ENCODE data around the gene VEZF1.
A peak's percentile ranks its signal among the peaks of the same experiment; 100 is the strongest.

VEZF1 gene

DNA sequence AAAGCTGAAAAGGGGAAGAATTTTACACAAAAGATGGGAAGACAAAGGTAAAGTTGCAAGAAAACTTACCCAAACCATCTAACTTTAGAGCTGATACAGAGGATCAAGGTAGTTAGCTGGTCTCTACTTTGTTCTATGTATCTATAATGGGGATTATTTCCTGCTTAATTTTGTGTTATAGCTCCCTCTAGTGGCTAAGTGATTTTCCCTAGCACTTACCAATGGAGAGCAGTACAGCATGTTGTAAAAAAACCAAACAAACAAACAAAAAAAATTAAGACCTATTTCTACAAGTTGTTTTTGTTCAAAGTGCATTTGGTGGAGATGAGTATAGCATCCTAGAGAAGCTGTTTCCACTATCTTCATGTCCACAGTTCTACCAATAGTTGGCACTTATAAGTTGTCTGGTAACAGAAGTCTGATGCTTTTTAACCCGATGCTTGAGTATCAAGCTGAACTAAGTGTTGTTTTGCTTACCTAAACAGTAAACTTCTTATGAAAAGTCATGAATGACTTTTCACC, 11.5 kb upstream of the VEZF1 start:
- FAIRE-seq (no peak), DNase-seq (ENCODE audit: insufficient read length, low spot score) (peak; percentile 56)

DNA sequence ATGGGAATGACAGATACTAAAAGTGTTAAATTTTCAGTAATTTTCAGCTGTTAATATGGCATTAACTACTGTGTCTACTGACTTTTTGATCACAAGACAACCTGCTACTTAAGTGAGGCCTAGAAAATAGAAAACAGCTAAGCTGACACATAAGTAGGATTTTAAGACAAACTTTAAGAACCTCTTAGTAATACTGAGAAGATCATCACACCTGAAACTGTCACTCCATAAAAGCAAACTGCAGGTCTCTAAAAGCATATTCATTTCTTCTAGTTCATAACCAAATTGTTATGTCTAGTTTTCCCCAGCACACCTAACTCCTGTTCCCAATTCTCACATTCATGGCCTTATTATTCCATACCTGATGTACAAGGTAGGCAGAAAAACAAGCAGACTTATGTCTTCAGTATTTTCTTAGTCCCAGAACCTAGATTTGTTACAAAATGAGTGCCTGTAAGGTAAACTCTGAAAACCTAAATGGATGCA, 11.0 kb upstream of the VEZF1 start:
- FAIRE-seq (no peak), DNase-seq (ENCODE audit: insufficient read length, low spot score) (no peak)

DNA sequence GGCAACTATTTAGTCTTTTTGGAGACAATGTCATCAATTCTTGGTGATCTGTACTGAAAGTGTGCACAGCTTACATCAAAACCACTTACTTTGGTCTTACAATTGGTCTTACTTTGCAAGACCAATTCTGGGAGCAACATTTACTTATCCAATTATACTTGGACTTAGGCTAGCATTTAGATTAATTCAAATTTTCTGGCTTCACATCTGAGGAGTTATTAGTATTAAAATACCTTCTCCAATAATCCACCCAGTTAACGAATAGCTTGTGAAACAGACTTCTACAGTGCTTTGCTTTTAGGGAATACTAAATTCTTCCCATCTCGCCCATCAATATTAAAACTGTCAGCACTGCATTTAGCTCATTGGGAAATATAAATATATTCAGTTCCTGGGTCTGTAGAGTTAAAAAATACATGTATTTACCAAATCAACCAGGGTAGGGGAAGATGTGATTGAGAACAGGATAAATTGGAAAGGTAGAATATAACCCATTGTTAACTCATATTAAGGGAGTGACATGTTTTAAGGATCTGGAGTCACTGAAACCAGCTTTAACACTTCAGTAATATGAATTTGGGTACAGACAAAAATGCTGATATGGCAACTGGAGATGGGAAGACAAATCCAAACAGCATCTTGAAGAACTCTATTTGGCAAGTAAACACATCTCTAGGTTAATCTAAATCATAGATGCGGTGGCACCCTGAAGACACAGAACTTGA, 9.2 kb upstream of the VEZF1 start:
- DNase-seq (ENCODE audit: insufficient read length, low spot score) (no peak), FAIRE-seq (no peak)

DNA sequence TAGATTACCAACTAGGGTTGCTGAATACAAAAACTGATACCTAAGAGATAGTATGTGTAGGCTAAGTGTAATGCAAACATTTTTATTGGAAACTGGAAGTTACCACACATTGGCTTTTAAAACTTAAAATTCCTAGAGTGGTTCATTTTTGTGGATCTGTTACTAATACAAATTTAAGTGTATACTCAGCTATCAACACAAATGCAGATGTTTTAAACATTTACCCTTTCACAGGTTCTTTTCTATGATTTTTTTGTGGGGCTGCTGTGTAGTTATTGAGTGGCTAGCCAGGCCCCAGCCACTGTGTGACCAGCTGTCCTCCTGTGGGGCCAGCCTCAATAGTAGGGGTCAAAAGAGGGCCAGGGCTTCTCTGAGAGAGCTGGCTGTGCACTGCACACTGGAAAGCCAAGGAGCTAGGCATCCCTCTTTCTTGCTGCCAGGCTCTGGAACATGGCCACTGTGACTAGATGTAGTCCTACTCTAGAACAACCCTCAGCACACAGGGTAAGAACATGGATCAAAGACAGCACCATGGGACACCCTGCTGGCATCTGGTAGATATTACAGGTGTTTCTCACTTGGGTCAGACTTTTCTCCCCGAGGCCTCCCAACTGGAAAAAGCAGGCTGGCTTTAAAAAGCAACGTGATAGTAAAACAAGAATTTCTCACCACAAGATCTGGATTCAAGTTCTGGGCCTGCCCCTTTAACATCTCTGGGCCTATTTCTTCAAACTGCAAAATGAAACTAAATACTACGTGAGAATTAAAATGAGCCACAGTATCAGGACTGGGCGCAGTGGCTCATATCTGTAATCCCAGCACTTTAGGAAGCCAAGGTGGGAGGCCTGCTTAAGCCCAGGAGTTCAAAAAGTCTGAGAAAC, 7.3 kb upstream of the VEZF1 start:
- FAIRE-seq, result peak; percentile 69
- peak; percentile 88 for DNase-seq (ENCODE audit: insufficient read length, low spot score)

DNA sequence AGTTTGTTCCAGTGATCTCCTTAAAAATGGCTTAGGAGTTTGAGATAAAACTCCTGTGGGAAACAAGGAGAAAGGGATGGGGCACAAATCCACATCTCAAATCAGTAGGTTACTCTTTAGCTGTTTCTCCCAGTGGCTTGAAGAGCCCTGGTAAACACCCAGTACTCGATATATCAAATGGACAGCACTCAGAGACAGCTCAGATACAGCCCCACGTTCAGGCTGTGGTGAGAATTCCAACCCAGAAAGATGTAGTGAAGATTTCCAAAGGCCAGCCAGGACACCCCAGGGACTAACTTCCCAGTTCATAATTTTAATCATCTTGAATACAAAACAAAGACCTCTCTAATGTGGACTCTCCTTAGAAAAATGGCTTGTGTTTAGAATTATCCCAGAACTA, 6.4 kb upstream of the VEZF1 start:
- no peak for DNase-seq (ENCODE audit: insufficient read length, low spot score)
- no peak for FAIRE-seq

DNA sequence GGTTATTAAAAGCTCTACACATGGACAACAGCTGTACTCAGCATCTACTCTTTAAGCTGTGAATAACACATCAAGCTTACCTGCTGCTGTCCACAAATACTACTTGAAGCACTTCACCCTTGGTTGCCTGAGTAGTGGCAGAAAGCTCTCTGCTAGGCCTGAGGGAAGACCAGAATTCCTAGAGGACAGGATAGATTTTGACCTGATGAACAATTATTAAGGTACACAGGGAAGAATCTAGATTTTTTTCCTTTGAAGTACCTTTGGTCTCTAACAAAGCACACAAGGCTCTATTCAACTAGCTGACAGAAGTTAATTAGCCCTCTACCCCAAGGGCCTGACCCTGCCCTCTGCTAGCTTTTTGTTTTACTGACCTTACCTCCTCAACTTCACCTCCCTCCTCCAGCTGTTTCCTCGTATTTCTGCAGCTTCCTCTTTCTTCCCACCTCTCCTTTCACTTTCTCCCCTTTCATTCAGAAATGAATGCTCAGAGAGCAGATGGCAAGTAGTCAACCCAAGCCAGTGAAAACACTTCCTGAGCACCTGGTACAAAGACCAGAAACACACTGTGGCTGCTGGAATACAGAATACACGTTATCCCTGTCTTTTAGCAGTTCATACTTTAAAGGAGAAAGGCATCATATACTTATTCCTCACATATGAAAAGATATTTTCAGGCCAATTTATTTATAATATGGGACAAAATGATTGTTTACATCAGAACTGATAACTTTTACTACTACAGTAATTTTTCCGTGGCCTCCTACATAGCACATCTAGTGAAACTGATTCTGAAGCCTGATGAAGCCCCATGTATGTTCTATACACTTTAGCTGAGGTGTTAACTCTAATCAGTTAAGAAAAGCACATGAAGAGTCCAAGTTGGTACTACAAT, 5.7 kb upstream of the VEZF1 start:
- no peak for FAIRE-seq
- DNase-seq (ENCODE audit: insufficient read length, low spot score), result no peak

DNA sequence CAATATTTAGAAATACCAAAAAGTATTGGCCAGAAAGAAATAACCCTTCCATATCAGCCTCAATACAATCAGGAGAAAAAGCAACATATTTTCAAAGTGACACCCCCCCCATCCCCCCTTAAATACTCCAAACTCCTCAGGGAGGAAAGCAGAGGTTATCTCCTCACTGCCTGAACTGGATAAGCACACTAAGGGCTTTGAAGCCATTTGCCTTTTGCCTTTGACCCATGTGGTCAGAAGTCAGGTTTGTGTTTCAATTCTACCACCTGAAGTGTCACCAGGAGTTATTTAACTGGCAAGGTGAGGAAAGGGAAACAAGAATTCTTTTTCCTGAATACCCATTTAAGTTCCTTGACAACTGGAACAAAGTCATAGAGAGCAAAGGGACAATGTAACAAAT, 3.5 kb upstream of the VEZF1 start:
- DNase-seq (ENCODE audit: insufficient read length, low spot score) (no peak), FAIRE-seq (no peak)

DNA sequence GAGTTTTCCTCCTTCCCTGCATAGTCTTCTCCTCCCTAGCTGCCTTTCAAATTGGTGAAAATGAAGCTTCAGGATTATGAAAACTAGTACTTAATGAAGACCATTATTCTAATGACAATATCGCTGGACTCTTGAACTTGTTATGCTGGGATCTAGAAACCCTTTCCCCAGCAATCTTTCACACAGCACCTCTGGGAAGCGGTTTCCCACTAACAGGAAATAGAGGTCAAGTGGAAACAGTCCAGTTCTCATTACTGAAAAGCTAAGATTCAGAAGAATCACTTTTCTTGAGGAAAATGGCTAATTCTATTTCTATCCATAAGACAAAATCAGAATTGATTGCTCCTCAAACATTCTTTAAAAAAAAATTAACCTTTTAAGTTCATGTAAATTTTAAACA, 2.0 kb upstream of the VEZF1 start:
- DNase-seq (ENCODE audit: insufficient read length, low spot score), result no peak
- no peak for FAIRE-seq

DNA sequence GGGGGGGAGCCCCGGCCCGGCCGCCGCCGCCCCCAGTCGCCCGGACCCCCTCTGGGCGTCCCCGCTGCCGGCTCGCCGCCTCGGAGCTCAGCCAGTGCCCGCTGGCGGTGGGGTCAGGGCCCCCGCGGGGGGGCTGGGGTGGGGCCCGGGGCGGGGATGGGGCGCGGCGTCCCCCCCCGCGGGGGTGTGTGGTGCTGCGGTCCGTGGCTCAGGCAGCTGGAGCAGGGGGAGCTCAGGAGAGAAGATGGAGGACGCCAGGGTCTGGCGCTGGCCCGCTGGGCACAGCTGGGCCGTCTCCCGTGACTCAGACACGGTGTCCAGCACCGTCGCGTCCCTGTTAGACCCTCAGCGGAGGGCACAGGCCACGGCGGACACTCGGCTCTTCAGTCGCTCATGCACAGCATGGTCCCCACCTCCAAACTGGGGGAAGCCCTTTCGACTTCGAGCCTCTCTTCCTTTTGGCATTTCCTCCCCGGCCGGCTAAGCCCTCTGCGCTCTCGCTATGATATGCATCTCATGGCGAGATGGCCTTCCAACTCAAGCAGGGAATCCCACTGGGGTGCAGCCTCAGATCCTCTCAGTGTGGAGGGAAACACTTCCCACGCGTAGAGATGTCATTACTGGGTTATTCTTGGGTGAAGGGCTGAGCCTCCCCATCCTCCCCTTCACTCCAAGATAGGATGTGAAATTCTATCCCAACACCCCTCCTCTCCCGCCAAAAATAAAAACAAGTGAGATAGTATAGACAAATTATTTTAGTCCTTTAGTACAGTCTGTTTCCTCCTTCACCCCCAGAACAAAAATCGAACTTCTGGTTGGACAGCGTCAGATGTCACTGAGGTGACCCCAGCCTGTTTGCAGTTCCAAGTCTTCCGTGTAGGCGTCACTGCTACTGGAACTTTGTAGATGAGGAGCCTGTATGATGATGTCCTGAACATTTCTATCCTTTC, 522 bp upstream of the VEZF1 start:
- peak; percentile 95 for DNase-seq (ENCODE audit: insufficient read length, low spot score)
- FAIRE-seq, result peak; percentile 95

DNA sequence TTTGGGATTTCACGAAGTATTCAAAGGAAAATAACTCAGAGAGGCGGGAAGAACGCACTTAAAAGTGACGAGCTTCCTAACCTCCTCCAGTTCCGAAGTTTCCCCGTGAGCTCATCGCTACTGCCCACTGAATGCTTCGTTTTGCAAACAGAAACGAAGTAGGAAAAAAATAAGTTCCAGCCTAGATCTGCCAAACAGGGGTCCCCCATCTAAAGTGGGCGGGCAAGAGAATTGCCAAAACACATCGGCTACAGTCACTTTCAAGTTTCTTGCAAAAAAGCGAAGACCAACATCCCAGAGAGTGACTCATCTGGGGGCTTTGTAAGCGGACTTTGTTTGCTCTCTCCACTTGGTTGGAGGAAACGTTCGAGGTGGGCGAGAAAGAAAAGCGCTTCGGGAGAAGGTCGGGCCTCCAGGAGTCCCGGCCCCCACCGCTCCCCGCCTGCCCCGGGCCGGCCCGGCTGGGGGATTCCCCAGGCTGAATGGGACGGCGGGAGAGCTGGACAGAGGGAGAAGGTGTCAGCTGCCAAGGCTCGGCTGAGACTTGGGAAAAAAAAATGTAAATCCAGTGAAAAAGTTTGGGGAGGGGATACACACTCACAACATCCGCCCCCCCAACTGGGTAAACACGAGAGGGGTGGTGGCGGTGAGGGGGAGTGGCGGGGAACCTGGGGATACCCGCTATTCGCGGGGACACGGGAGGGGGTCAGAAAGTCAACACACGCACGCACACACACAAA, 1.0 kb downstream of the VEZF1 start:
- FAIRE-seq, result peak; percentile 83

DNA sequence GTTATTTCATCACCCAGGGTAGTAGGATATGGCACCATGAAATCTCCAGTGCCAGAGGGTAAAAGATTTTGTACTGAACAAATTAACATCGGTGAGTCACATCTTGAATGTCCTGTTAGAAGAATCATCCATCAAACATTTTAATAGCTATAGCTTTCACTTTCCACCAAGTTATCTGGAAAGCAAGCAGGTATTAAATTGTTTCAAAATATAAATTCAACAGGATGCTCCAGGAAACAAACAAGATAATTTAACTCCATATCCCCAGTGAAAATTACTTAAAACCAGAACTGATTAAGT, 2.4 kb downstream of the VEZF1 start:
- FAIRE-seq, result peak; percentile 55
- DNase-seq (ENCODE audit: insufficient read length, low spot score), result peak; percentile 86

More for the DNA sequence above, 1.0 kb downstream of the VEZF1 start:
- peak; percentile 43 for DNase-seq (ENCODE audit: insufficient read length, low spot score)

DNA sequence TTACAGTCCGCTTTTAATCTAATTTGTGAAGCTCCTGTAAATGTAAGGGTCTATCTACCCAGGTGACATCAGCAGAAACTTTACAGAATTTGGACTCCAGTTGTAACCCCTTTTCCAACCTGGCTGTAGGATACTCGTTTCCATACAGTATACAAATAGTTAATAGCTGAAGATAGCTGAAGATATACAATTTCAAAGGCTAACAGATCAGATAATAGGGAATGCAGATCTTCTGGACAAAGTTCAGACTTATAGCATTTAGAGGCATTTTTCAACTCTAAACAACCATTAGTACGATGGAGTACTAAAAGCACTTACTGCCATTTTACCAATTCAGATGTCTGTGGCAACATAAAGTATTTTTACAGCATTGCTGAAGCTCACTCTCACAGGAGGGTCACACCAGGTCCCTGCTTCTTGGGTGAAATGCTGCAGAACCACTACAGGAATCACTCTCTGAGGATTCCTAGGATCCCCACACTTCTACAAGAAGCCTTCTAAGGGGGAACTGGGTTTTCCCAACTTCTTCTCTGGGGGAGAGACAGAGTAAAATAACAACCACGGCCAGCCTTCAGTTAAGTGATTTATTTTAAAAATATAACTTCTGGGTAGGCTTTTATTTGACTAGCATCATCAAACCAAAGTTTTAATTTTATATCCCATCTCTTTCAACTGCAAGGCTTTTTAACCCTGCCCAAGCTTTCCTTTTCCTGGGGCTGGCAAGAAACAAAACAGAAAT, 2.9 kb downstream of the VEZF1 start:
- FAIRE-seq (no peak), DNase-seq (ENCODE audit: insufficient read length, low spot score) (no peak)

DNA sequence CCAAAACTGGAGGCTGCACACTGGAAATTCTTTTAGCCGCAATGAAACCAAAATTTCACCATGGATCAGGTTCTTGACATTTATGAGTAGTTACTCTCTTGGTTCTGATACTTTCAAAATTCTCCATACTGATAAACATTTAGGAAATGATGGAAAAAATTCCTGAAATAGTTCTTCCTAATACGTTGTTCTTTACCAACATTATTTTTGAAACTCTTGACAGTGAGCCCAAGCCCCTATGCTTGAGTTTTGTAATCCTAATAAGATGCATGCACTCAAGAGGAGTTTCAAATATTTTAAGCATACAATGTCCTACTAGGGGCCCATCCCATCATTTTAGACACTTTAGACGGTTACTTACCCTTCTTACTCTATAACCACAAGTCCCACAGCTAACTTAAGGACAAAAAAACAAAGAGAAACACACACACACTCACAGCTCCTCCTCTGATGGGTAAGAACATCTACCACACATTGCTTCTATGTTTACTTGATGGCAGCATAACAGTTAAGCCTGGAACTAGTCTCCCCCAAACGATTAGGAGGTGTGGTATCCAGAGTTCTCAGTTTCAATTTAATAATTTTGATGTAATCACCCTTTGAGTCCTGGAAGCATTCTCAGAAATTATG, 3.7 kb downstream of the VEZF1 start:
- no peak for FAIRE-seq
- DNase-seq (ENCODE audit: insufficient read length, low spot score), result no peak

DNA sequence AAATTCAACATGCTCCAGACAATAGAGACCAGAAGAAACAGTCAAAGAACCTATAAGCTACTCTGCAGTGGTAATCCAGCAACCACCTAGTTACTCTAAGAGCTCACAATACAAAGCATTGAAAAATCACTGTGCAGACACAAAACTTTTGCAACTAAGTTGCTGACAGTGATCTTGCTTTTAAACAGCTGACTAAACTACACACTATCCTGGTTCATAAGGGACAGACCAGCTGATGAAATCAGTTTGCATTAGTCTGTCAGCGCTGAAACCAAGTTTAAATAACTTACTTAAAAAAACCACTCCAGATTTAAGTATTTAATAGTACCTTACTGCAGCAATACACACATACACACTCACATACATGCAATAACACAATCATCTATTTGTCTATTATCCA, 4.6 kb downstream of the VEZF1 start:
- FAIRE-seq, result no peak
- DNase-seq (ENCODE audit: insufficient read length, low spot score), result no peak

DNA sequence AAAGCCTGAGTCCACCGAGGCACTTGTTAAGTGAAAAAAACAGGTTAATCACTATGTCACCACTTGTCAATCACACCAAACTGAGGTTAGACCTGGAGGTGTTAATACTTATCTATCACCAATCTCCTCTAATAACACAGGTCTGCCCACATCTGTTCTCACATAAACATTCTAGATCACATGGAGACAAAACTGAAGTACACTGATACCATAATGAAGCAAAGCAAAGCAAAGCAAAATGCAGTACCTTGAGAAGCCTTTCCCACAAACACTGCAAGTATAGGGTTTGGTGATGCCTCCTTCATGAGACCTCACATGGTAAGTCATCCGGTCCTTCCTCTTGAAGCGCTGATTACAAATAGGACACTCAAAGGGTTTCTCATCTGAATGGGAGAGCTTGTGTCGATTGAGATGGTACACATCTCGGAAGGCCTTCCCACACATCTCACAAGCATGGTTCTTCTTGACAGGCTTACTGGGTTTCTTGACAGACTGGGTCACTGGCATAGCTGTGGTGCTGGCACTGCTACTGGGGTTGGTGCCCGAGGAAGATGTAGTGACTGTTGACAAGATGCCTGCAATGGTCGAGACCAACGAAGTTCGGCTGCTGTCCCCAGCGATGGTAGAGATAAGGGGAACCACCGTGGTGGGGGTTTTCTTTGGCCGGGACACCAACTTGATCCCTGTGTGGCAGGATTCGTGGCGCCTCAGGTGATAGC, 5.4 kb downstream of the VEZF1 start:
- DNase-seq (ENCODE audit: insufficient read length, low spot score) (no peak), FAIRE-seq (peak; percentile 85)

DNA sequence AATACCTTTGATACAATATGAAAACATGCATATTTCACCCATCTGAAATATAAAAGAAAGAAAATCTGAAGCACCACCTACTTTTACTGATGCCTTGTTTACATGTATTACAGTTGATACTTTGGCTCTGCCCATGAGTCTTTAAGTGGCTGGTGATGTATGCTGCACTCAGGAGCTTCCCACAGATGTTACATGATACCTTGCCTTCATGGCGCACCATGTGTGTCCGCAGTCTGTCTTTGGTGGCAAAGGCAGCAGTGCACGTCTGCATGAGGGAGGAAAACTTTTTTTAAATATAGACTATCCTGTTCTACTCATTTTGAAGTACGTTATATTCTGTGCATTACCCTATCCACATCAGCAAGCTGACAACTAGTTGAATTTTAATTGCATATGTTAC, 7.5 kb downstream of the VEZF1 start:
- DNase-seq (ENCODE audit: insufficient read length, low spot score), result no peak
- FAIRE-seq, result peak; percentile 13

DNA sequence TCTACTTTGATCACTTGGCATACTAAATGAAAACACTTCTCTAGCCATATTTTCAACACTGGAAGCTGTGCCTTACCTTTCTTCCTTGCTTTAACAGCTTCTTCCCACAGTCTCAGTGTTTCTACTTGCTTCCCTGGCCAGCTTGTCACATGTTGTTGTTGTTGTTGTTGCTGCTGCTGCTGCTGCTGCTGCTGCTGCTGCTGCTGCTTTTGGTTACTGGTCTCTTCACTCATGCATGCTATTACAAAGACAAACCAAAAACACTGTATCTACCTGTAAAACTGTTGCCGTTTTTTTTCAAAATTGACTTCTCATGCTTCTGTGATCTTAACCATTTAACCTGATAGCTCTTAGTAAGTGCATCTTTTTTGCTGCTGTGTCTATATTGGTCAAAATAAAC, 9.0 kb downstream of the VEZF1 start:
- peak; percentile 31 for FAIRE-seq
- DNase-seq (ENCODE audit: insufficient read length, low spot score), result no peak

Measured in HTR-8/SVneo (cell line).